ENCODE measurements around the gene KANSL1.

- TF ChIP-seq CTCF (IDR thresholded peaks at IDR 0.05) (no peak), POLR2A (IDR thresholded peaks at IDR 0.05) (no peak), EP300 (IDR thresholded peaks at IDR 0.05) (no peak)
Observed at GRCh38 chr17:46124695-46125592, 68.3 kb downstream of the KANSL1 start.
